Prostate gland (tissue), 2 donors: ENCODE measurements around the gene AUTS2.

ENCODE experiments used
- CTCF ChIP-seq, 4 experiments: fragments of 200-600 bp in 2 of 4; fragments of 450-650 bp in 2 of 4; sonication (generic) in 2 of 4; IDR thresholded peaks; 1 replicate in 3 of 4; 2 replicates in 1 of 4; pipeline ENCODE4 v1.5.1; 2016 to 2019; ENCODE audit warnings: antibody characterized with exemption in 4 of 4, mild to moderate bottlenecking in 2 of 4, moderate library complexity in 2 of 4
- POLR2AphosphoS5 ChIP-seq: sonication (generic); formaldehyde crosslinking; IDR thresholded peaks from one replicate; pipeline ENCODE4 v1.6.1; 2017; ENCODE audit warnings: antibody characterized with exemption

DNA sequence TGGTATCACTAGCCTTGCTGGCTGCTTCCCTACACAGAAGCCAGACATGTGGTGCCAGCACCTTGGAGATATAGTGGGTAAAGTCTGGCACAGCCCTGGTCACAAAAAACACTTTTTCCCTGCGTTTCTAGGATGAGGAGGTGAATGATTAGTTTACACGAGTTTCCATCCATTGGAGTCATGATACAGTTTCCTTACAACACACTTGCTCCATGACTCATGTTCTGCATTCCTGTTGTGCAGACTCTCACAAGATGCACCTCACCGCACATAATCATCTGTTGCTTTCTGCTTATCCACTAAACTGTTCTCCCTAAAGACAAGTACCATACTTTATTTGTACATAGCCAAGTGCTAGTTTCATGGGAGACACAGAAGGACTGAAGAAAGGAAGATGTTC, 786.6 kb downstream of the AUTS2 start:
- no peak for TF ChIP-seq CTCF (IDR thresholded peaks at IDR 0.05)
- no peak for TF ChIP-seq POLR2AphosphoS5
